Measurements from ENCODE around the gene CCL22. TPM values are rescaled to one million over a fixed set of nuclear protein-coding genes. Genes with fewer than 3 reads are reported as not detected.
A peak's percentile ranks its signal among the peaks of the same experiment; 100 is the strongest.
"Not testable (repeated sequence)": the region's sequence is repeated elsewhere in the genome, so short reads cannot be mapped to it uniquely, and the experiment has no call there.

CCL22 gene
- total RNA-seq, 1 donor from 2014 or later: not detected

- peak in 1 of 2 donors; percentile 29 for DNase-seq (ENCODE audit: low read depth in 2 of 2)
Measured at GRCh38 chr16:57394444-57394843, 35.9 kb downstream of the CCL22 start.

- DNase-seq (ENCODE audit: low read depth in 2 of 2): no peak
Measured at GRCh38 chr16:57395026-57395425, 36.4 kb downstream of the CCL22 start.

GRCh38 chr16:57396786-57397185, 38.2 kb downstream of the CCL22 start:
- no peak for DNase-seq (ENCODE audit: low read depth in 2 of 2)

GRCh38 chr16:57397493-57397892, 38.9 kb downstream of the CCL22 start:
- not testable (repeated sequence) for DNase-seq (ENCODE audit: low read depth in 2 of 2)

GRCh38 chr16:57401943-57402640, 43.5 kb downstream of the CCL22 start:
- DNase-seq (ENCODE audit: low read depth in 2 of 2): no peak

GRCh38 chr16:57403965-57404817, 45.6 kb downstream of the CCL22 start, which contains the start of gene CCL17:
Gene CCL17 (plus strand): TSS chr16:57404767. CDS start chr16:57413933, 9,166 bp downstream.
- DNase-seq (ENCODE audit: low read depth in 2 of 2): no peak

- no peak for DNase-seq (ENCODE audit: low read depth in 2 of 2)
Measured at GRCh38 chr16:57405097-57405496, 46.5 kb downstream of the CCL22 start.

GRCh38 chr16:57406881-57407280, 48.3 kb downstream of the CCL22 start:
- no peak for DNase-seq (ENCODE audit: low read depth in 2 of 2)

GRCh38 chr16:57407521-57408353, 49.2 kb downstream of the CCL22 start:
- no peak for DNase-seq (ENCODE audit: low read depth in 2 of 2)

GRCh38 chr16:57409065-57409464, 50.5 kb downstream of the CCL22 start:
- peak in 1 of 2 donors; percentile 25 for DNase-seq (ENCODE audit: low read depth in 2 of 2)

- DNase-seq (ENCODE audit: low read depth in 2 of 2): peak in 1 of 2 donors; percentile 25
Measured at GRCh38 chr16:57409870-57410587, 51.4 kb downstream of the CCL22 start.

- no peak for DNase-seq (ENCODE audit: low read depth in 2 of 2)
Measured at GRCh38 chr16:57411362-57411976, 52.9 kb downstream of the CCL22 start.

- no peak for DNase-seq (ENCODE audit: low read depth in 2 of 2)
Measured at GRCh38 chr16:57412584-57412983, 54.0 kb downstream of the CCL22 start.

GRCh38 chr16:57413301-57413730, 54.7 kb downstream of the CCL22 start:
- no peak for DNase-seq (ENCODE audit: low read depth in 2 of 2)

GRCh38 chr16:57413733-57414132, 55.1 kb downstream of the CCL22 start:
- DNase-seq (ENCODE audit: low read depth in 2 of 2): no peak

Other genes with a start within 250 kb of the CCL22 start
- gene PSME3IP1, start 172.7 kb upstream of the CCL22 start, total RNA-seq: 50.8 and 51.0 TPM in 2 replicates
- 43.6 and 43.8 TPM in 2 replicates for gene RSPRY1, start 172.5 kb upstream of the CCL22 start, total RNA-seq
- gene ARL2BP, start 113.5 kb upstream of the CCL22 start, total RNA-seq: 50.2 and 61.0 TPM in 2 replicates
- 4.2 and 11.9 TPM in 2 replicates for gene PLLP, start 74.1 kb upstream of the CCL22 start, total RNA-seq
- gene CX3CL1, start 13.7 kb downstream of the CCL22 start, total RNA-seq: 1.8 and 4.0 TPM in 2 replicates
- gene CCL17, start 46.0 kb downstream of the CCL22 start, total RNA-seq: not detected in 2 replicates
- 66.4 and 68.6 TPM in 2 replicates for gene CIAPIN1, start 88.6 kb downstream of the CCL22 start, total RNA-seq
- 42.2 and 42.4 TPM in 2 replicates for gene COQ9, start 88.7 kb downstream of the CCL22 start, total RNA-seq
- gene POLR2C, start 103.9 kb downstream of the CCL22 start, total RNA-seq: 98.3 and 136 TPM in 2 replicates
- 17.2 and 19.8 TPM in 2 replicates for gene DOK4, start 127.7 kb downstream of the CCL22 start, total RNA-seq
- gene CCDC102A, start 177.8 kb downstream of the CCL22 start, total RNA-seq: 8.9 and 11.6 TPM in 2 replicates
- gene ADGRG5, start 183.9 kb downstream of the CCL22 start, total RNA-seq: not detected in 2 replicates